GM19239 (cell line): ENCODE results near the gene EVL.
A peak's percentile ranks its signal among the peaks of the same experiment; 100 is the strongest.

Experiments used
- DNase-seq: peaks from one replicate; pipeline ENCODE4 v3.0.0; 2011; ENCODE audit warnings: low spot score; ENCODE audit not compliant: insufficient read length
- FAIRE-seq: peaks from 2 replicates; lab custom pipeline; 2011; peaks lifted over from hg19 to GRCh38; lab: Jason Lieb, UNC

Gene EVL

DNA sequence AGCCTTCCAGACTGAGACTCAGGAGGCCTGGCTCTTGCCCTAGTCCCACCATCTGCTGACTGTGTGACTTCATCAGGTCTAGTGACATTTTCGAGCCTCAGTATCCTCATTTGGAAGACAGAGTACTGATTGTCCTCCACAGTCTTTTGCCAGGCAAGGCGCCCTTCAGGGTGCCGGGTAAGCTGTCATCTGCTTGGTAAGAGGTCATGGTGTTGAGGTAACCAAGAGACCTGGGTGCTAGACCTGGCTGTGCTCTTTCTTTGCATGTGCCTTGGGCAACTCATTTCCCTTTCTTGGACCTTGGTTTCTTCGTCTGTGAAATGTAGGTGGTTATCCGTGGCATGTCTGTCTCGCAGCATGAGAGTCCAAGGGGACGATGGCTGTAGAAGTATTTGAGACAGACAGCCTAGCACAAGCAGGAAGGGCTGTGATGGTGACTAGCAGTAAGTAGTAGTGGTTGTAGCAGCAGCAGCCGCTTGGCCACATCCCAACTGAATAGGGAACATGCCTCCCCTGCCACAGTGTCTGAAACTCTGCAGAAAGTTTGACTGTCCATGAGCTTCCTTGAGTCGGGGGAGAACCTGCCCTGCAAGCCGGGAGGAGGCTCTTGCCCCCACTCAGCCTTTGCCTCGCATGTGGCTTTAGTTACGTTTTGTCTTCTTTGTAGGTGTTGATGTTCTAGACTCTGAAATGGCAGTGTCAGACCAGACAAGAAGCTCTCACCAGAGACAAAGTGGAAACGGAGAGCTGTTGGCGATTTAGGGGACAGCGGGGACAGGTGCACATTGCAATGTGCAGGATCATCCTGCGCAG lies 40.3 kb downstream of the EVL start:
- DNase-seq (no peak), FAIRE-seq (no peak)

DNA sequence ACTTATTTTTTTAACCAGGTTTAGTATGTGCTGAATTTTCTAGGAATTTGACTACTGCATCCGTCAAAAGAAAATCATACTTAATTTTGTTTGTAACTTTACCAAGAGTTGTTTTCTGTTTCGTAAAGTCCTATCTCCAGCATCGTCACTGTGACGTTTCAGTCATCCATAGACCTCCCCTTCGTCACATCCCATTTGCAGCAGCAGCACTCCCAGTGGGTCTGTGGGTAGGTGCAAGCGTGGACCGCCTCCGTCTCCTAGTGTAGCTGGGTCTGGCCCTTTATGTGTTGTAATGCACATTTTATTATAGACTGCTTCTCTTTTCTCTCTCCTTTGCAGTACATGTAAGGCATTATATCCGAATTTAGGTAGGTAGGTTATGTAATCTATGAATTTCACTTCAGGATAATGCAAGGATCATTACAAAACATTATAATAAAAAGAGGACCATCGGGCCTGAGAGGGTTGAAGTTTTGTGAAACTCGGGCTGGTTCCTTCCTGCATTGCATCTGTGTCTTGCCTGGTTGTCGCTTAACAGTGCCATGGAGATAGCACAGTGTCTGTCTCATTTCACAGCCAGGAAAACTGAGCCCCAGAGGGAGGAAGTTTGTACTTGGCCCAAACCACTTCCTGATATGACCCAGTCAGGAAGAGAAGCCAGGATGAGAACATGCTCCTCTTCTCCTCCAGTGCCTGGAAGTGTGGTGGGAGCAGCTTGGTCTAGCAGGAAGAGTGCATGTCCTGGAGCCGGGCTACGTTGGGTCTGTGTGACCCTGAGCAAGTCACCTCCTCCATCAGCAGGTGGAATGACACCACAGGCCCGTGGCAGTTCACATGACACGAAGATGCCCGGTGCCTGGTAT lies 41.3 kb downstream of the EVL start:
- FAIRE-seq (no peak), DNase-seq (no peak)

- FAIRE-seq = no peak
- no peak for DNase-seq
Observed at GRCh38 chr14:100107236-100107635, 42.0 kb downstream of the EVL start.

DNA sequence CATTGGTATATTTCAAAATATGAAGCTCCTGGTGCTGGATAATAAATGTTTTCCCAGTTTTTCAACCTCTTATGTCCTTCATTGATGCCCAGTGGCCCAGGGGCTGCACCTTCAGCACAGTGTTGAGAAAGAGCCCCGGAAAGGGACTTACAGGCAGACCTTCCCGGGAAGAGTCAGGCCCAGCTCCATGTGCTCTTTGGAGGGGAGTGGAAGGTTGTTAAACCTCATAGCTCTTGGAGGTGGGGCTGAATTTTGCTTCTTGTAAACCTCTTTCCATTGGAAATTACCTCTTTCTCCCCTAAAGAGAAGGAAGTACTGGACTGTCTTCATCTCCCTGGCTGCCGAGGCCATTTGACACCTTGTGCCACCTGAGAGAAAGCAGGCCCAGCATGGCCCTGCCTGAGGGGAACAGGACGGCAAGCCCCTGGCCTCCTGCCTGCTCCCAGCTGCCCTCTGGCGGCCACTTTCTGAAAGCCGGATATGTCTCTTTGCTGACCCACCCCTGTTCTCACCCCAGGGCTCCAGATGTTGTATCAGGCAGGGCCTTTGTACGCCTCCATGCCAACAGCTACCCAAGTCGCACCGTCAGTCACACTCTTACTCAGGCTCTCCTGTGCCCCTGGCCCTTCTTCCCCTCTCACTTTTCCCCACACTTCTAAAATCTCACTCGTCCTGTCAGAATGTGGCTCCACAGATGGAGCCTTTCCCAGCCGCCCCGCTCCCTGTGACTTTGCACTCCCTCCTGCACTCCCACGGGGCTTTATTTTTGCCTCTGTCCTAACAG lies 43.0 kb downstream of the EVL start:
- FAIRE-seq (peak; percentile 88), DNase-seq (peak; percentile 76)

DNA sequence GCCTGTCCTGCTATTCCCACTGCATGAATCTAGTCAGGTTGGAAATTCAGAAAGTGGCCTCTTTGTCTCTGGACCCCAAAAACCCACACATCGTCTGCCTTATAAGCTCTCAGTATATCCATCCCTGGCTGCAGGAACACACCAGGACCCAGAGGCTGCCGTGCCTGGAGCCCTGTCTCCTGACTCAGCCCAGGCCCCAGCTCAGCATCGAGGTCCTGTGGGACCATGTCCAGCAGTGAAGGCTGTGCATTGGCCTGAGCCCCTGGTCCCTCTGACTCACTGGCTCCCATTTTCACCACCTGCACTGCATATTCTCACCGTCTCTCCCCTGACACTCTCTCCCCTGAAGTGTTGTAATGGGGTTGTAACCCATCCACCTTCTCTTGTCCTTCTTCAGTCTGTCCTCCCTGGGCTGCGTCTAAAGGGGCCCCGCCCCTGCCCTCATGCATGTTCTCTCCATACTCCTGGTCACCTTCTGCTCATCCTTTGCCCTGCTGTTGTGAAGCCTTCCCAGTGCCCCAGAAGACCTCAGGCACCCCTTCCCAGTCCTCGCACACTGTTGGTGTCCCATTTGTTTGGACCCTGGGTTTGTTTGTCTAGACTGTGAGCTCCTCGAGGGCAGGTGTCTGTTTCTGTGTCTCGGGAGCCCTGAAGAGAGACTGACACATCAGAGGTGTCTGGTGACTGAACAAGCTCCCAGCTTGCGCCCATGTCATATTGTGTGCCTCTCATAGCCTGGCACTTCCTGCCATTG lies 43.8 kb downstream of the EVL start:
- DNase-seq (no peak), FAIRE-seq (no peak)

- no peak for FAIRE-seq
- DNase-seq = no peak
Observed at GRCh38 chr14:100109594-100109955, 44.4 kb downstream of the EVL start.

DNA sequence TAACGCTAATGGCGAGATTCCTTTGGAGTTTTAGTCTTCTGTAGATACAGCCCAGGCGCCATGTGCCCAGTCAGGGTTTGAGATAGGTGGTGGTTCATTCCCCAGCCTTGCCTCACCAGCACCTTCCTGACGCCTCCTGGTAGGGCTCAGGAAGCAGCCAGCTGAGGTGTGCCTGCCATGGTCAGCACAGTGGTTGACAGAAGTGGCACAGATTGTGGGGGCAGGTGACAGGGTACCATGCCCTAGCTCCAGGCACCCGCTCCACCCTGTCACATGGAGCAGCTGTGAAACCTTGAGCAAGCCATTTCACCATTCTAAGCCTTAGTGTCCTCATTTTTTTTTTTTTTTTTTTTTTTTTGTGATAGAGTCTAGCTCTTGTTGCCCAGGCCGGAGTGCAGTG lies 45.6 kb downstream of the EVL start:
- DNase-seq (no peak), FAIRE-seq (no peak)

GRCh38 chr14:100111931-100112704 lies 46.9 kb downstream of the EVL start:
- DNase-seq = no peak
- no peak for FAIRE-seq

GRCh38 chr14:100114109-100114765 lies 49.0 kb downstream of the EVL start:
- DNase-seq (no peak), FAIRE-seq (no peak)

- FAIRE-seq (no peak), DNase-seq (no peak)
Observed at GRCh38 chr14:100115236-100115635, 50.0 kb downstream of the EVL start.

DNA sequence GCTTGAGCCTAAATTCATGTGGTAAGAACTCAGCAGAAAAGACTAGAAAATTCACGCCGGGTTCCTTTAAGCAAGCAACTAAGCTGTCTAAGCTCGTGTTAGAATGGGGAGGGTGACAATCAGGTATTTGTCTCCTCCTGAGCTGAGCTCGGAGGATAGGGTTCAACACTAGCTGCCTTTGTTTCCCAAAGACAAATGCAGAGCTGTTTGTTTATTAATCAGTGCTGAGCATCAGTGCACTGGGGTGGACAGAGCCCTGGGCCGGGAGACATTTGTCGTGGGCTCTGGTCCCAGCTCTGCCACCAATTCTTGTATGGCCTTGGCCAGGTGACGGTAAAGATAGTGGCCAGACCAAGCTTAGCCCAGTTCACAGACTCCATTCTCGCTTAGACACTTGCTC lies 50.5 kb downstream of the EVL start:
- DNase-seq (no peak), FAIRE-seq (no peak)

- DNase-seq (no peak), FAIRE-seq (no peak)
Observed at GRCh38 chr14:100116134-100116533, 50.9 kb downstream of the EVL start.

- DNase-seq (no peak), FAIRE-seq (no peak)
Observed at GRCh38 chr14:100117026-100117425, 51.8 kb downstream of the EVL start.

- FAIRE-seq (no peak), DNase-seq (no peak)
Observed at GRCh38 chr14:100117633-100118395, 52.6 kb downstream of the EVL start.

- no peak for DNase-seq
- no peak for FAIRE-seq
Observed at GRCh38 chr14:100118396-100119011, 53.3 kb downstream of the EVL start.

GRCh38 chr14:100119251-100119650 lies 54.0 kb downstream of the EVL start:
- FAIRE-seq = no peak

GRCh38 chr14:100120522-100121269 lies 55.5 kb downstream of the EVL start:
- DNase-seq (no peak), FAIRE-seq (no peak)

More at GRCh38 chr14:100119251-100119650, 54.0 kb downstream of the EVL start:
- no peak for DNase-seq
